ENCODE measurements around the gene DYNLT4. TPM values are rescaled to one million over a fixed set of nuclear protein-coding genes. Genes with fewer than 3 reads are reported as not detected.
"Not testable (repeated sequence)": the region's sequence is repeated elsewhere in the genome, so short reads cannot be mapped to it uniquely, and the experiment has no call there.

The DYNLT4 gene
- total and polyA plus RNA-seq, 2 of the 13 experiments (the other 11 are each of a cell fraction or from before 2014, with no cell fraction given), result 0.77 TPM; not detected in 1

- H3K27ac ChIP-seq (ENCODE audit: extremely low read length, insufficient read depth, low read length); H3K9ac ChIP-seq (ENCODE audit: insufficient read depth, low read depth, low read length); H3K79me2 ChIP-seq (ENCODE audit: insufficient read depth, low read length); H3K27me3 ChIP-seq (ENCODE audit: control insufficient read depth in 1 of 2, insufficient read depth in 2 of 2, low read length in 2 of 2); CTCF ChIA-PET (ENCODE audit: low intra/inter-chr PET ratio, low total read pairs); H4K20me1 ChIP-seq (ENCODE audit: insufficient read depth, low read length); FAIRE-seq; ATAC-seq; H3K4me3 ChIP-seq (replicated peaks in 1 of 3; ENCODE audit: insufficient read depth in 1 of 3, low read depth in 2 of 3, low read length in 3 of 3); BruUV-seq (replicated peaks); H3K36me3 ChIP-seq (replicated peaks in 1 of 2; ENCODE audit: control insufficient read depth in 1 of 2, insufficient read depth in 2 of 2, low read length in 2 of 2); H2AFZ ChIP-seq (ENCODE audit: low read length); DNase-seq (ENCODE audit: low spot score); H3K9me3 ChIP-seq (ENCODE audit: low read length); TF ChIP-seq LCORL (IDR thresholded peaks at IDR 0.05): not testable (repeated sequence)
- POLR2A ChIA-PET, result interaction anchor here (0.8 to 1.3 kb wide), 2 partner anchors 12 to 21 kb away, joined by 3 to 6 read pairs; no protein-coding TSS in a partner anchor
- in situ Hi-C loops (cut with HindIII; ENCODE audit: extremely low pct_ligation_motif_present, low pct_unique_long_range_greater_than_20kb) (loop anchor here (10.0 to 25.0 kb wide), 2 partner anchors 174 to 467 kb away; partner anchors contain the start of genes HECTD3 and UROD), intact Hi-C loops (cut with micrococcal nuclease; ENCODE audit: unreplicated experiment) (loop anchor here (5.0 kb wide), 2 partner anchors 174 to 654 kb away; partner anchors contain the start of genes HECTD3, TESK2 and UROD)
- peaks cover 51% of the 10 kb centered on the region for H3K4me1 ChIP-seq (ENCODE audit: insufficient read depth, low read length)
- WGBS (ENCODE audit: low lambda C conversion rate), result 61% methylated on average over 9 of the region's 11 CpGs
- H3K4me2 ChIP-seq (ENCODE audit: low read depth, low read length), result peak overlapping the region; percentile 36; the same call in 1 of the 2 replicates
- 0 out of 2 replicates have a peak, but pooled peaks have one; percentile 48 for TF ChIP-seq ZMYM2 (CRISPR knock-in tag; IDR thresholded peaks at IDR 0.05)
- TF ChIP-seq LCORL (CRISPR knock-in tag; IDR thresholded peaks at IDR 0.05), result 0 out of 2 replicates have a peak, but pooled peaks have one; percentile 22
- peak; percentile 29; the same call in 1 of the 2 replicates for TF ChIP-seq HNF4A (CRISPR knock-in tag; IDR thresholded peaks at IDR 0.05)
- peak; percentile 76 for TF ChIP-seq ZNF460 (CRISPR knock-in tag; IDR thresholded peaks at IDR 0.05; ENCODE audit: borderline replicate concordance)
Measured at GRCh38 chr1:44838294-44838693, 31.1 kb upstream of the DYNLT4 start.

GRCh38 chr1:44835738-44836675 is 28.9 kb upstream of the DYNLT4 start:
- DNase-seq (ENCODE audit: low spot score), result peak; percentile 65
- no TSS peak for BruUV-seq (replicated peaks)
- H3K9me3 ChIP-seq (ENCODE audit: low read length), result no peaks in the 10 kb centered on the region
- H3K9ac ChIP-seq (ENCODE audit: insufficient read depth, low read depth, low read length), result 0 out of 2 replicates have a peak overlapping the region, but pooled peaks have one; percentile 5
- FAIRE-seq, result peak; percentile 85
- ChIA-PET POLR2A (interaction anchor here (1.0 kb wide), 1 partner anchor 9 kb away, joined by 3 read pairs; no protein-coding TSS in a partner anchor), CTCF (ENCODE audit: low intra/inter-chr PET ratio, low total read pairs) (interaction anchor here (1.2 to 2.1 kb wide), 4 partner anchors 9 to 657 kb away, joined by 3 to 8 read pairs (median 4); partner anchors contain the start of gene PLK3)
- 51% methylated on average over 23 of the region's 23 CpGs for WGBS (ENCODE audit: low lambda C conversion rate)
- in situ Hi-C loops (cut with HindIII; ENCODE audit: extremely low pct_ligation_motif_present, low pct_unique_long_range_greater_than_20kb) (loop anchor here (10.0 to 25.0 kb wide), 2 partner anchors 176 to 469 kb away; partner anchors contain the start of genes HECTD3 and UROD), intact Hi-C loops (cut with micrococcal nuclease; ENCODE audit: unreplicated experiment) (loop anchor here (5.0 kb wide), 2 partner anchors 176 to 656 kb away; partner anchors contain the start of genes HECTD3, TESK2 and UROD)
- no peaks in the 10 kb centered on the region for H4K20me1 ChIP-seq (ENCODE audit: insufficient read depth, low read length)
- H3K27ac ChIP-seq (ENCODE audit: extremely low read length, insufficient read depth, low read length), result no peak overlapping the region
- H3K4me1 ChIP-seq (ENCODE audit: insufficient read depth, low read length), result peaks cover 60% of the 10 kb centered on the region
- no peak overlapping the region for H2AFZ ChIP-seq (ENCODE audit: low read length)
- no peaks in the 10 kb centered on the region for H3K36me3 ChIP-seq (replicated peaks in 1 of 2; ENCODE audit: control insufficient read depth in 1 of 2, insufficient read depth in 2 of 2, low read length in 2 of 2)
- ATAC-seq, result peak; percentile 70
- no peaks in the 10 kb centered on the region for H3K79me2 ChIP-seq (ENCODE audit: insufficient read depth, low read length)
- peaks cover 0 to 16% of the 10 kb centered on the region in 2 experiments; a peak in 1 of 5 replicates for H3K27me3 ChIP-seq (ENCODE audit: control insufficient read depth in 1 of 2, insufficient read depth in 2 of 2, low read length in 2 of 2)
- H3K4me3 ChIP-seq (replicated peaks in 1 of 3; ENCODE audit: insufficient read depth in 1 of 3, low read depth in 2 of 3, low read length in 3 of 3), result peak overlapping the region in 1 of 3 experiments; percentile 26; a peak in 1 of 6 replicates
- H3K4me2 ChIP-seq (ENCODE audit: low read depth, low read length), result peak overlapping the region; percentile 74
- peak; percentile 21; the same call in 1 of the 2 replicates for TF ChIP-seq ETV5 (CRISPR knock-in tag; IDR thresholded peaks at IDR 0.05; ENCODE audit: borderline replicate concordance)
- TF ChIP-seq BCL6 (CRISPR knock-in tag; IDR thresholded peaks at IDR 0.05), result 0 out of 2 replicates have a peak, but pooled peaks have one; percentile 11
- no peak for TF ChIP-seq HNRNPL (IDR thresholded peaks at IDR 0.05; ENCODE audit: low read depth, low read length)
- TF ChIP-seq FOSL2 (CRISPR knock-in tag; IDR thresholded peaks at IDR 0.05), result peak; percentile 24; the same call in 1 of the 2 replicates
- 0 out of 2 replicates have a peak, but pooled peaks have one; percentile 46 for TF ChIP-seq ZNF616 (CRISPR knock-in tag; IDR thresholded peaks at IDR 0.05; ENCODE audit: low read depth)
- peak; percentile 48; the same call in 1 of the 2 replicates for TF ChIP-seq IRF9 (CRISPR knock-in tag; IDR thresholded peaks at IDR 0.05; ENCODE audit: borderline replicate concordance)
- no peak for TF ChIP-seq ZNF160 (CRISPR knock-in tag; IDR thresholded peaks at IDR 0.05)
- TF ChIP-seq EHMT2 (IDR thresholded peaks at IDR 0.05; ENCODE audit: borderline replicate concordance, low read depth, low read length), result no peak
